ENCODE data around the gene BAIAP2L1.

BAIAP2L1 gene

DNA sequence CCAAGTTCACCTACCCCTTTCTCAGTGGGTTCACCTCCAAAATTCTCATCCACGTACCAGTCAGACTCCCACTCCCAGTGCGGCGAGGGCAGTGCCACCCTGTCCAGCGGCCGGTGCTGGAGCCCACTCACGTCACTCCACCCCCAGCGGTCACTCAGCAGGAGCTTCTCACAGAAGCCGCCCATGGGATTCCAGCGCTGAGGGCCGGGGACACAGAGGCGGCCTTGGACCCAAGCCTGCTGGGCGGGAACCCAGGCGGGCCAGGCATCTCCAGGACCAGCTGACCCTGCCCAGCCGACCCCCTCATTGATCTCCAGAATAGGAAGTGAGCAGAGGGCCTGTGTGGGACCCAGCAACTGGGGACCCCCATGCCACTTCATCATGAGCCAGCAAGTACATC lies 156.0 kb downstream of the BAIAP2L1 start:
- no peak for DNase-seq (ENCODE audit: extremely low read depth in 1 of 2, low read depth in 1 of 2)

GRCh38 chr7:98242934-98243333 lies 158.0 kb downstream of the BAIAP2L1 start:
- no peak for DNase-seq (ENCODE audit: extremely low read depth in 1 of 2, low read depth in 1 of 2)

GRCh38 chr7:98242342-98242741 lies 158.5 kb downstream of the BAIAP2L1 start:
- no peak for DNase-seq (ENCODE audit: extremely low read depth in 1 of 2, low read depth in 1 of 2)

GRCh38 chr7:98241674-98242241 lies 159.1 kb downstream of the BAIAP2L1 start:
- no peak for DNase-seq (ENCODE audit: extremely low read depth in 1 of 2, low read depth in 1 of 2)

Measured in activated CD8-positive, alpha-beta memory T cell treated with anti-CD3 and anti-CD28 coated beads for 1 hour (primary cell).